Keratinocyte (primary cell): ENCODE measurements around the gene HAUS8. TPM values are rescaled to one million over a fixed set of nuclear protein-coding genes. Genes with fewer than 3 reads are reported as not detected.

Experiments
- DNase-seq: peaks from one replicate; pipeline ENCODE4 v3.0.0-alpha.2; 2011; ENCODE audit warnings: low read depth, missing footprints, low spot score
- FAIRE-seq: peaks from 2 replicates; lab custom pipeline; 2011; peaks lifted over from hg19 to GRCh38; lab: Jason Lieb, UNC
- H2AFZ ChIP-seq: 2 replicates; pipeline ENCODE4 v1.6.0; 2012; ENCODE audit warnings: low read length, control low read depth, inconsistent platforms; ENCODE audit not compliant: control insufficient read depth
- H3K27ac ChIP-seq: 2 replicates; pipeline ENCODE4 v1.5.1; 2011; ENCODE audit warnings: low read length; ENCODE audit not compliant: control insufficient read depth, insufficient read depth
- H3K27me3 ChIP-seq: 3 replicates; pipeline ENCODE4 v1.6.0; 2011; ENCODE audit warnings: low read length; ENCODE audit not compliant: control insufficient read depth, insufficient read depth; ENCODE audit errors: extremely low read depth
- H3K36me3 ChIP-seq, 2 experiments: 2 replicates in 1 of 2; 3 replicates in 1 of 2; pipeline ENCODE4 v1.5.1; 2011; ENCODE audit warnings: low read length in 2 of 2, mild to moderate bottlenecking in 1 of 2; ENCODE audit not compliant: control insufficient read depth in 2 of 2, insufficient read depth in 2 of 2; ENCODE audit errors: extremely low read depth in 1 of 2
- H3K4me1 ChIP-seq: 3 replicates; pipeline ENCODE4 v1.5.1; 2011; ENCODE audit warnings: low read length; ENCODE audit not compliant: control insufficient read depth, insufficient read depth; ENCODE audit errors: extremely low read depth
- H3K4me2 ChIP-seq: 3 replicates; pipeline ENCODE4 v1.6.0; 2011; ENCODE audit warnings: low read depth, low read length; ENCODE audit not compliant: control insufficient read depth, insufficient read depth; ENCODE audit errors: extremely low read depth
- H3K4me3 ChIP-seq, 3 experiments: fragments of 200-600 bp in 1 of 3; sonication (generic) in 1 of 3; 2 replicates in 2 of 3; 3 replicates in 1 of 3; pipeline ENCODE4 v1.5.1; 2011 to 2016; ENCODE audit warnings: low read length in 3 of 3, mild to moderate bottlenecking in 3 of 3, control low read depth in 2 of 3, inconsistent platforms in 1 of 3, low read depth in 1 of 3, mixed read lengths in 1 of 3, mixed run types in 1 of 3, moderate library complexity in 1 of 3; ENCODE audit not compliant: control insufficient read depth in 2 of 3, insufficient read depth in 2 of 3; ENCODE audit errors: extremely low read depth in 1 of 3
- H3K79me2 ChIP-seq: 2 replicates; pipeline ENCODE4 v1.6.0; 2012; ENCODE audit warnings: low read length; ENCODE audit not compliant: control insufficient read depth, insufficient read depth
- H3K9ac ChIP-seq: 3 replicates; pipeline ENCODE4 v1.6.0; 2011; ENCODE audit warnings: low read length; ENCODE audit not compliant: control insufficient read depth, insufficient read depth; ENCODE audit errors: extremely low read depth
- H3K9me1 ChIP-seq: 3 replicates; pipeline ENCODE4 v1.6.0; 2011; ENCODE audit warnings: low read length; ENCODE audit not compliant: control insufficient read depth, insufficient read depth; ENCODE audit errors: extremely low read depth
- H3K9me3 ChIP-seq: 2 replicates; pipeline ENCODE4 v1.5.1; 2012; ENCODE audit warnings: low read depth, low read length; ENCODE audit not compliant: control insufficient read depth
- H4K20me1 ChIP-seq: 3 replicates; pipeline ENCODE4 v1.6.0; 2011; ENCODE audit warnings: low read length; ENCODE audit not compliant: control insufficient read depth, insufficient read depth; ENCODE audit errors: extremely low read depth
- CTCF ChIP-seq, 3 experiments: IDR thresholded peaks in 1 of 3; conservative IDR thresholded peaks in 1 of 3; optimal IDR thresholded peaks in 1 of 3; 2 replicates in 2 of 3; 3 replicates in 1 of 3; pipeline versions ENCODE3 to v1.5.1; 2011; ENCODE audit warnings: low read length in 3 of 3, mild to moderate bottlenecking in 3 of 3, moderate library complexity in 2 of 3, control low read depth in 1 of 3, inconsistent platforms in 1 of 3; ENCODE audit not compliant: insufficient read depth in 2 of 3; ENCODE audit errors: extremely low read depth in 1 of 3
- EZH2 ChIP-seq: IDR thresholded peaks from one replicate; pipeline ENCODE4 v1.6.1; 2012; ENCODE audit warnings: inconsistent platforms, mild to moderate bottlenecking, low read length, moderate library complexity
- dilution Hi-C: fragments of 300-500 bp; cut with MboI; formaldehyde crosslinking; loops from one replicate; pipeline ENCODE4 v1.7.0; 2020; ENCODE audit warnings: low sequenced_read_pairs; ENCODE audit not compliant: extremely low pct_ligation_motif_present
- polyA plus RNA-seq, 5 experiments: library from polyadenylated mRNA; depleted of rRNA in 3 of 5; stranded (reverse) in 3 of 5; stranded (forward) in 1 of 5; unstranded in 1 of 5; fragments of >200 nt; gene quantifications; 1 replicate in 1 of 5; 2 replicates in 3 of 5; 3 replicates in 1 of 5; pipeline versions ENCODE4 v1.2.1 to v1.2.3, GENCODE V29; 2011 to 2012; ENCODE audit warnings: missing spikeins in 2 of 5, low read depth in 1 of 5, low replicate concordance in 1 of 5

Gene HAUS8
- polyA plus RNA-seq, 1 donor (not counting 4 experiments of a cell fraction or from before 2014, with no cell fraction given) = 8.1 TPM

- Histone ChIP-seq H3K4me1 (peaks cover 29% of the 10 kb centered on the region), H3K27me3 (no peaks in the 10 kb centered on the region), H3K9me1 (peaks cover 7% of the 10 kb centered on the region), H3K79me2 (peaks cover 34% of the 10 kb centered on the region), H2AFZ (no peak overlapping the region), H3K9me3 (no peaks in the 10 kb centered on the region), H3K4me3 (no peak overlapping the region), H3K4me2 (no peak overlapping the region), H3K27ac (no peak overlapping the region), H3K36me3 (peaks cover 12 to 14% of the 10 kb centered on the region in 2 experiments), H3K9ac (no peak overlapping the region), H4K20me1 (peaks cover 5% of the 10 kb centered on the region)
- no peak for DNase-seq
- TF ChIP-seq EZH2 (no peak), CTCF (optimal IDR thresholded peaks at IDR 0.05 in 1 of 3, IDR thresholded peaks at IDR 0.05 in 1 of 3, conservative IDR thresholded peaks at IDR 0.05 in 1 of 3; ENCODE audit: extremely low read depth in 1 of 3, insufficient read depth in 2 of 3, low read length in 3 of 3) (no peak)
- no peak for FAIRE-seq
- dilution Hi-C loops = no loop called here
These were observed 36.5 kb upstream of the HAUS8 start for GRCh38 chr19:17111766-17112165.

- peaks cover 5% of the 10 kb centered on the region for H4K20me1 ChIP-seq
- dilution Hi-C loops = no loop called here
- H3K4me2 ChIP-seq = no peak overlapping the region
- H3K4me1 ChIP-seq = peaks cover 29% of the 10 kb centered on the region
- no peaks in the 10 kb centered on the region for H3K27me3 ChIP-seq
- H3K9me3 ChIP-seq = no peaks in the 10 kb centered on the region
- peaks cover 30% of the 10 kb centered on the region for H3K79me2 ChIP-seq
- H3K36me3 ChIP-seq = peaks cover 11 to 12% of the 10 kb centered on the region in 2 experiments
- no peak for DNase-seq
- peaks cover 7% of the 10 kb centered on the region for H3K9me1 ChIP-seq
- no peak for TF ChIP-seq CTCF (optimal IDR thresholded peaks at IDR 0.05 in 1 of 3, IDR thresholded peaks at IDR 0.05 in 1 of 3, conservative IDR thresholded peaks at IDR 0.05 in 1 of 3; ENCODE audit: extremely low read depth in 1 of 3, insufficient read depth in 2 of 3, low read length in 3 of 3)
- no peak for TF ChIP-seq EZH2
- no peak overlapping the region for H3K4me3 ChIP-seq
- no peak overlapping the region for H3K9ac ChIP-seq
- H3K27ac ChIP-seq = no peak overlapping the region
- no peak for FAIRE-seq
- H2AFZ ChIP-seq = no peak overlapping the region
These were observed 35.3 kb upstream of the HAUS8 start for GRCh38 chr19:17110599-17110966.
